IMR-90 (cell line): ENCODE data around the gene TPGS2. TPM values are rescaled to one million over a fixed set of nuclear protein-coding genes. Genes with fewer than 3 reads are reported as not detected.

Experiments used
- ATAC-seq: fragments of 200-7000 bp; cut with Tn5 transposase; 2 replicates; pipeline ENCODE4 v1.9.1; 2020; ENCODE audit warnings: low read depth, mild to moderate bottlenecking, moderate library complexity
- BruUV-seq: library from RNA; stranded (reverse); fragments of 400-500 nt; replicated peaks from 2 replicates; lab custom pipeline; 2021; lab: Mats Ljungman, UMichigan
- CTCF ChIA-PET: fragments of 300-600 bp; formaldehyde crosslinking; extraction: SDS; loops from one replicate; lab custom pipeline; 2021; ENCODE audit warnings: antibody characterized with exemption; lab: Yijun Ruan, JAX
- POLR2A ChIA-PET: fragments of 300-600 bp; sonication (Branson Sonifier 250); formaldehyde crosslinking; loops from one replicate; lab custom pipeline; 2022; ENCODE audit warnings: antibody characterized with exemption; ENCODE audit not compliant: unreplicated experiment; lab: Charles Lee
- DNase-seq: peaks from one replicate; pipeline ENCODE4 v3.0.0; 2013
- H2AFZ ChIP-seq: replicated peaks from 2 replicates; pipeline ENCODE3; 2013; ENCODE audit warnings: low read length, mild to moderate bottlenecking; ENCODE audit not compliant: poor library complexity
- H2AK5ac ChIP-seq: 2 replicates; pipeline ENCODE4 v1.6.1; 2013; ENCODE audit warnings: low read depth, low read length, inconsistent platforms
- H2AK9ac ChIP-seq: replicated peaks from 2 replicates; pipeline ENCODE3; 2013; ENCODE audit warnings: mild to moderate bottlenecking, low read depth, low read length, moderate library complexity; ENCODE audit not compliant: poor library complexity
- H2BK120ac ChIP-seq: 2 replicates; pipeline ENCODE4 v1.6.1; 2013; ENCODE audit warnings: low read depth, low read length, inconsistent platforms
- H2BK15ac ChIP-seq: 3 replicates; pipeline ENCODE4 v1.6.1; 2013; ENCODE audit warnings: low read depth, low read length, inconsistent platforms
- H2BK20ac ChIP-seq: 2 replicates; pipeline ENCODE4 v1.6.1; 2013; ENCODE audit warnings: low read depth, mild to moderate bottlenecking, inconsistent platforms, low read length, moderate library complexity
- H2BK5ac ChIP-seq: 2 replicates; pipeline ENCODE4 v1.6.1; 2013; ENCODE audit warnings: mild to moderate bottlenecking, low read depth, low read length, inconsistent platforms; ENCODE audit not compliant: poor library complexity, severe bottlenecking
- H3K14ac ChIP-seq: replicated peaks from 2 replicates; pipeline ENCODE4 v1.6.1; 2013; ENCODE audit warnings: low read depth, low read length, inconsistent platforms
- H3K18ac ChIP-seq: 2 replicates; pipeline ENCODE4 v1.6.1; 2013; ENCODE audit warnings: low read depth, low read length, control low read depth
- H3K23ac ChIP-seq: 2 replicates; pipeline ENCODE4 v1.6.1; 2013; ENCODE audit warnings: low read depth, low read length, inconsistent platforms
- H3K27ac ChIP-seq: 2 replicates; pipeline ENCODE4 v1.5.1; 2013; ENCODE audit warnings: mild to moderate bottlenecking, control low read depth, low read length; ENCODE audit not compliant: insufficient read depth
- H3K27me3 ChIP-seq: 2 replicates; pipeline ENCODE4 v1.6.1; 2013; ENCODE audit warnings: low read length; ENCODE audit not compliant: control insufficient read depth, insufficient read depth
- H3K36me3 ChIP-seq: 2 replicates; pipeline ENCODE4 v1.6.1; 2013; ENCODE audit warnings: low read length, mixed read lengths; ENCODE audit not compliant: control insufficient read depth, insufficient read depth
- H3K4ac ChIP-seq: 2 replicates; pipeline ENCODE4 v1.6.1; 2013; ENCODE audit warnings: low read depth, low read length, inconsistent platforms
- H3K4me1 ChIP-seq: 2 replicates; pipeline ENCODE4 v1.6.1; 2013; ENCODE audit warnings: low read length, mixed read lengths; ENCODE audit not compliant: control insufficient read depth, insufficient read depth
- H3K4me2 ChIP-seq: 2 replicates; pipeline ENCODE4 v1.6.1; 2013; ENCODE audit warnings: low read depth, mild to moderate bottlenecking, control low read depth, low read length, moderate library complexity
- H3K4me3 ChIP-seq: 2 replicates; pipeline ENCODE4 v1.5.1; 2013; ENCODE audit warnings: low read depth, mild to moderate bottlenecking, control low read depth, low read length, moderate library complexity; ENCODE audit not compliant: insufficient read depth
- H3K56ac ChIP-seq: 2 replicates; pipeline ENCODE4 v1.6.1; 2013; ENCODE audit warnings: low read length, inconsistent platforms; ENCODE audit not compliant: insufficient read depth; ENCODE audit errors: extremely low read depth
- H3K79me1 ChIP-seq, 2 experiments: 2 replicates each; pipeline ENCODE4 v1.6.1; 2013; ENCODE audit warnings: low read length in 2 of 2, inconsistent platforms in 1 of 2, low read depth in 1 of 2
- H3K9ac ChIP-seq: 2 replicates; pipeline ENCODE4 v1.6.1; 2013; ENCODE audit warnings: low read depth, low read length, control low read depth
- H3K9me1 ChIP-seq: 2 replicates; pipeline ENCODE4 v1.6.1; 2013; ENCODE audit warnings: low read length, inconsistent platforms; ENCODE audit not compliant: insufficient read depth
- H3K9me3 ChIP-seq: 2 replicates; pipeline ENCODE4 v1.6.1; 2013; ENCODE audit warnings: low read length; ENCODE audit not compliant: control insufficient read depth, insufficient read depth
- H4K20me1 ChIP-seq: 2 replicates; pipeline ENCODE4 v1.6.1; 2013; ENCODE audit warnings: low read length, inconsistent platforms; ENCODE audit not compliant: insufficient read depth
- H4K5ac ChIP-seq: 2 replicates; pipeline ENCODE4 v1.6.1; 2013; ENCODE audit warnings: mild to moderate bottlenecking, low read depth, low read length, control low read depth
- H4K8ac ChIP-seq, 2 experiments: 2 replicates each; pipeline ENCODE4 v1.6.1; 2013; ENCODE audit warnings: low read depth in 2 of 2, low read length in 2 of 2, control low read depth in 1 of 2, inconsistent platforms in 1 of 2
- H4K91ac ChIP-seq: 2 replicates; pipeline ENCODE4 v1.6.1; 2013; ENCODE audit warnings: low read depth, low read length, inconsistent platforms; ENCODE audit not compliant: insufficient read depth
- BHLHE40 ChIP-seq: fragments of 150-350 bp; IDR thresholded peaks from 2 replicates; pipeline ENCODE4 v1.6.1; 2016; ENCODE audit warnings: mild to moderate bottlenecking, low read depth, low read length
- CEBPB ChIP-seq: IDR thresholded peaks from 2 replicates; pipeline ENCODE4 v1.6.1; 2012; ENCODE audit warnings: low read depth, low read length, improper control_type of control experiment
- CHD1 ChIP-seq: IDR thresholded peaks from 2 replicates; pipeline ENCODE4 v1.6.1; 2012; ENCODE audit warnings: low read depth, low read length, improper control_type of control experiment
- FOS ChIP-seq: fragments of 150-350 bp; IDR thresholded peaks from 2 replicates; pipeline ENCODE4 v1.6.1; 2016; ENCODE audit warnings: low read depth, low read length
- MXI1 ChIP-seq: IDR thresholded peaks from 2 replicates; pipeline ENCODE4 v1.6.1; 2012; ENCODE audit warnings: low read depth, mild to moderate bottlenecking, low read length, moderate library complexity, borderline replicate concordance
- NFE2L2 ChIP-seq: fragments of 150-350 bp; IDR thresholded peaks from 2 replicates; pipeline ENCODE4 v1.6.1; 2016; ENCODE audit warnings: low read depth, mild to moderate bottlenecking, low read length
- POLR2A ChIP-seq: IDR thresholded peaks from 2 replicates; pipeline ENCODE4 v1.6.1; 2012; ENCODE audit warnings: mild to moderate bottlenecking, low read depth, low read length
- RAD21 ChIP-seq: IDR thresholded peaks from 2 replicates; pipeline ENCODE4 v1.6.1; 2012; ENCODE audit warnings: low read length, improper control_type of control experiment
- RFX5 ChIP-seq: IDR thresholded peaks from 2 replicates; pipeline ENCODE4 v1.8.0; 2012; ENCODE audit warnings: low read depth, mild to moderate bottlenecking, low read length, moderate library complexity
- SMC3 ChIP-seq: fragments of 150-350 bp; IDR thresholded peaks from 2 replicates; pipeline ENCODE4 v1.6.1; 2016; ENCODE audit warnings: low read depth, mild to moderate bottlenecking, antibody characterized with exemption, low read length, moderate library complexity
- WGBS, 2 experiments: methylation state at CpG; one replicate each; pipeline versions ENCODE4 v1.1.5 to v1.1.7; 2013; ENCODE audit warnings: missing lambda C conversion rate in 2 of 2; ENCODE audit not compliant: insufficient read length in 1 of 2; ENCODE audit errors: extremely low coverage in 2 of 2; 5-methylcytosine and 5-hydroxymethylcytosine counted together
- dilution Hi-C: fragments of 300-500 bp; cut with HindIII; formaldehyde crosslinking; loops from one replicate; pipeline ENCODE4 v1.14.3; 2018; ENCODE audit warnings: low sequenced_read_pairs; ENCODE audit not compliant: unreplicated experiment
- in situ Hi-C: fragments of 300-500 bp; cut with MboI; formaldehyde crosslinking; loops from 3 replicates; pipeline ENCODE4 v1.14.3; 2019; ENCODE audit warnings: low sequenced_read_pairs, inconsistent platforms, mixed read lengths
- intact Hi-C: fragments of 100-400 bp; cut with micrococcal nuclease; formaldehyde crosslinking; loops from 2 replicates; pipeline ENCODE4 v1.10.0; 2022
- polyA plus RNA-seq, 3 experiments: library from polyadenylated mRNA; depleted of rRNA; stranded (reverse); fragments of >200 nt; gene quantifications; 2 replicates each; pipeline ENCODE4 v1.2.3, GENCODE V29; 2012; ENCODE audit warnings: low replicate concordance in 1 of 3
- total RNA-seq: library from RNA; depleted of rRNA; stranded (reverse); fragments of >200 nt; gene quantifications from 2 replicates; pipeline ENCODE4 v1.2.3, GENCODE V29; 2012
- TF ChIP-seq, protein P1 (sequence below): fragments of 150-350 bp; IDR thresholded peaks from 2 replicates; pipeline ENCODE4 v1.6.1; 2016; ENCODE audit warnings: low read depth, mild to moderate bottlenecking, low read length, moderate library complexity, borderline replicate concordance
- TF ChIP-seq, protein P2 (sequence below): fragments of 150-350 bp; IDR thresholded peaks from 2 replicates; pipeline ENCODE4 v1.6.1; 2017; ENCODE audit warnings: mild to moderate bottlenecking, antibody characterized with exemption, low read length, low read depth

Gene TPGS2
- total and polyA plus RNA-seq, 2 of the 4 experiments (the other 2 are of a cell fraction): 201 to 294 TPM

DNA sequence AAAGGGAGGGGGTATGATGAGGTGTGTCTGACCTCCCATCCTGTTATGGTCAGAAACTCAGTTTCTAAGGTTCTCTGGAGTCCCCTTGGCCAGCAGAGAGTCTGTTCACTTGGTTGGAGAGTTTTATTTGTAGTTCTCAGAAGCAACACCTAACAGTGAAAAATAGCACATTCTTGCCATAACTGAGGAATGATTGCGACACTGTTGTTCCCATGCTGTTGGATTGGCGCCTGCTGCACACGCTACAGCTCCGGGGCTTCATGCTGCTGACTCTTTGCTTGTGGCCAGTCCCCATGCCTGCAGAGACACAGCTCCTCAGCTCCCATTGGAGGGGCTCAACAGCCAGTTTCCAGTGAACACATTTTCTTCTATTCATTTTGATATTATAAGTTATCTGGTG, 42.1 kb downstream of the TPGS2 start:
- H3K27ac ChIP-seq: no peak overlapping the region
- no peak overlapping the region for H3K4ac ChIP-seq
- no peak overlapping the region for H3K4me3 ChIP-seq
- TF ChIP-seq, protein P1, sequence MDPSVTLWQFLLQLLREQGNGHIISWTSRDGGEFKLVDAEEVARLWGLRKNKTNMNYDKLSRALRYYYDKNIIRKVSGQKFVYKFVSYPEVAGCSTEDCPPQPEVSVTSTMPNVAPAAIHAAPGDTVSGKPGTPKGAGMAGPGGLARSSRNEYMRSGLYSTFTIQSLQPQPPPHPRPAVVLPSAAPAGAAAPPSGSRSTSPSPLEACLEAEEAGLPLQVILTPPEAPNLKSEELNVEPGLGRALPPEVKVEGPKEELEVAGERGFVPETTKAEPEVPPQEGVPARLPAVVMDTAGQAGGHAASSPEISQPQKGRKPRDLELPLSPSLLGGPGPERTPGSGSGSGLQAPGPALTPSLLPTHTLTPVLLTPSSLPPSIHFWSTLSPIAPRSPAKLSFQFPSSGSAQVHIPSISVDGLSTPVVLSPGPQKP: no peak
- no peak for TF ChIP-seq FOS
- peak; percentile 47; the same call in 1 of the 2 replicates for TF ChIP-seq MXI1
- TF ChIP-seq CHD1: no peak
- TF ChIP-seq RFX5: no peak
- peak; percentile 98 for TF ChIP-seq CEBPB
- TF ChIP-seq SMC3: no peak
- TF ChIP-seq, protein P2, sequence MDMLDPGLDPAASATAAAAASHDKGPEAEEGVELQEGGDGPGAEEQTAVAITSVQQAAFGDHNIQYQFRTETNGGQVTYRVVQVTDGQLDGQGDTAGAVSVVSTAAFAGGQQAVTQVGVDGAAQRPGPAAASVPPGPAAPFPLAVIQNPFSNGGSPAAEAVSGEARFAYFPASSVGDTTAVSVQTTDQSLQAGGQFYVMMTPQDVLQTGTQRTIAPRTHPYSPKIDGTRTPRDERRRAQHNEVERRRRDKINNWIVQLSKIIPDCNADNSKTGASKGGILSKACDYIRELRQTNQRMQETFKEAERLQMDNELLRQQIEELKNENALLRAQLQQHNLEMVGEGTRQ: no peak
- no peak for TF ChIP-seq NFE2L2
- no peak for TF ChIP-seq RAD21
- peak; percentile 57; the same call in 1 of the 2 replicates for TF ChIP-seq BHLHE40
- no peak for TF ChIP-seq POLR2A
- H3K56ac ChIP-seq: no peak overlapping the region
- H3K9me1 ChIP-seq: peaks cover 4% of the 10 kb centered on the region; the same call in 1 of the 2 replicates
- CTCF ChIA-PET: no interaction called here
- intact Hi-C loops: no loop called here
- no peaks in the 10 kb centered on the region for H3K79me1 ChIP-seq
- H3K4me1 ChIP-seq: peaks cover 3% of the 10 kb centered on the region; the same call in 1 of the 2 replicates
- no peak overlapping the region for H3K18ac ChIP-seq
- H3K14ac ChIP-seq: 0 out of 2 replicates have a peak overlapping the region, but pooled peaks have one; percentile 41
- no peaks in the 10 kb centered on the region for H3K27me3 ChIP-seq
- peak overlapping the region; percentile 43; the same call in 1 of the 2 replicates for H2AK5ac ChIP-seq
- in situ Hi-C loops: no loop called here
- no peaks in the 10 kb centered on the region for H4K20me1 ChIP-seq
- WGBS, 2 experiments: no CpG with 5 or more reads among the region's 4 CpGs
- no peak overlapping the region for H2AFZ ChIP-seq
- no peak overlapping the region for H2BK15ac ChIP-seq
- H3K4me2 ChIP-seq: no peak overlapping the region; the same call in 1 of the 2 replicates
- H3K9me3 ChIP-seq: no peaks in the 10 kb centered on the region
- H3K23ac ChIP-seq: no peak overlapping the region
- dilution Hi-C loops: no loop called here
- no peak overlapping the region for H2BK120ac ChIP-seq
- no peak overlapping the region for H2AK9ac ChIP-seq
- POLR2A ChIA-PET: no interaction called here
- H4K8ac ChIP-seq: no peak overlapping the region
- H2BK20ac ChIP-seq: no peak overlapping the region
- no TSS peak for BruUV-seq
- peak; percentile 90 for ATAC-seq
- no peak overlapping the region for H2BK5ac ChIP-seq
- peak; percentile 71 for DNase-seq
- no peak overlapping the region for H3K9ac ChIP-seq
- H4K91ac ChIP-seq: no peak overlapping the region
- H3K36me3 ChIP-seq: peaks cover 6% of the 10 kb centered on the region
- H4K5ac ChIP-seq: no peak overlapping the region
